Panc1 (cell line): Measurements from ENCODE around the gene PRRT1B.

Source experiments
- CTCF ChIP-seq: fragments of 450-650 bp; IDR thresholded peaks from 2 replicates; pipeline ENCODE4 v1.5.1; 2017; ENCODE audit warnings: mild to moderate bottlenecking
- POLR2AphosphoS5 ChIP-seq: IDR thresholded peaks from 2 replicates; pipeline ENCODE4 v1.6.1; 2012; ENCODE audit warnings: mild to moderate bottlenecking, low read depth, low read length, moderate library complexity
- REST ChIP-seq, 2 experiments: IDR thresholded peaks; 2 replicates each; pipeline ENCODE4 v1.6.1; 2011 to 2012; ENCODE audit warnings: low read depth in 2 of 2, control low read depth in 1 of 2, low read length in 1 of 2, mild to moderate bottlenecking in 1 of 2, moderate library complexity in 1 of 2; ENCODE audit not compliant: insufficient read depth in 1 of 2
- SIN3A ChIP-seq: IDR thresholded peaks from 2 replicates; pipeline ENCODE4 v1.6.1; 2012; ENCODE audit warnings: low read depth, mild to moderate bottlenecking, low read length, moderate library complexity, borderline replicate concordance; ENCODE audit not compliant: insufficient read depth

GRCh38 chr9:131574730-131575640, 29.7 kb downstream of the PRRT1B start:
- TF ChIP-seq POLR2AphosphoS5 = no peak
- TF ChIP-seq CTCF = no peak
- TF ChIP-seq SIN3A = no peak
- no peak for TF ChIP-seq REST (IDR thresholded peaks at IDR 0.05; ENCODE audit: insufficient read depth in 1 of 2, low read depth in 2 of 2, low read length in 1 of 2)
